Fibroblast of skin of left quadriceps (primary cell): Measurements from ENCODE around the gene PAPSS2.
A peak's percentile ranks its signal among the peaks of the same experiment; 100 is the strongest.
"Not testable (repeated sequence)": the region's sequence is repeated elsewhere in the genome, so short reads cannot be mapped to it uniquely, and the experiment has no call there.

Experiments
- DNase-seq, 2 experiments: peaks; one replicate each; pipeline ENCODE4 v3.0.0-alpha.2; 2013; ENCODE audit warnings: low read depth in 2 of 2

The PAPSS2 gene

GRCh38 chr10:87705339-87705738, 45.7 kb downstream of the PAPSS2 start:
- DNase-seq, result peak; percentile 42 to 52

DNA sequence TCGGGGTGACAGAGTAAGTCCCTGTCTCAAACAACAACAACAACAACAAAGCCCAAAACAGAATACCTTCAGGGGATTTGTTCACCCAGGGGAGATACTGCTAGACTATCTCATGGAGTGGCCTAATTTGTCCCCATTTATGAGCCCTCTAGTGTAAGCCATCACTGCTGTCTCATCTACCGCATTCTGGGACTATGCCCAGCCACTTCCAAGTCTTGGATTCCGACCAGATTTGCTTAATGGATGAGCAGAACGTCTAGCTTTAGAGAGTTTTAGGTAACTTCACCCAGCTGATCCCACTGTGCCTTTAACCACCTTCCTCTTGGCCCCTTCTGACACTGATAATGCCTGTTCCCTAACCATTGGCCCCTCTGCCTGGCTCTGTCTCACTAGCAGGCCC, 47.1 kb downstream of the PAPSS2 start:
- no peak for DNase-seq

DNA sequence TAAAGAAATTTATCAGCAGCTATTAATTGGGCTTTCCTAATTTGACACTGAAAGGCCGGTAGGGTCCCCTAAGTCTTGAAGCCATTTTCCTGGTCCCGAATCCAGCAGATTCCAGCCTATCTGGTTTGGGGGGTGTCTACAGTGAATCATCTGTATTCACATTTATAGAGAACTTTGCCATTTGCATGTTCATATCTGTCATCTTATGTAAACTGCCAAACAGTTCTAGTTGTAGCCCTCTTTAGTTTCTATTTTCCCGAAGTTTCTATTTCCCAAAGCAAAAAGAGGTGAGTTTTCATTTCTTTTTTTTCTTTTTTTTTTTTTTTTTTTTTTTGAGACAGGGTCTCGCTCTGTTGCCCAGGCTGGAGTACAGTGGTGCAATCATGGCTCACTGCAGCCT, 47.6 kb downstream of the PAPSS2 start:
- DNase-seq, result no peak

DNA sequence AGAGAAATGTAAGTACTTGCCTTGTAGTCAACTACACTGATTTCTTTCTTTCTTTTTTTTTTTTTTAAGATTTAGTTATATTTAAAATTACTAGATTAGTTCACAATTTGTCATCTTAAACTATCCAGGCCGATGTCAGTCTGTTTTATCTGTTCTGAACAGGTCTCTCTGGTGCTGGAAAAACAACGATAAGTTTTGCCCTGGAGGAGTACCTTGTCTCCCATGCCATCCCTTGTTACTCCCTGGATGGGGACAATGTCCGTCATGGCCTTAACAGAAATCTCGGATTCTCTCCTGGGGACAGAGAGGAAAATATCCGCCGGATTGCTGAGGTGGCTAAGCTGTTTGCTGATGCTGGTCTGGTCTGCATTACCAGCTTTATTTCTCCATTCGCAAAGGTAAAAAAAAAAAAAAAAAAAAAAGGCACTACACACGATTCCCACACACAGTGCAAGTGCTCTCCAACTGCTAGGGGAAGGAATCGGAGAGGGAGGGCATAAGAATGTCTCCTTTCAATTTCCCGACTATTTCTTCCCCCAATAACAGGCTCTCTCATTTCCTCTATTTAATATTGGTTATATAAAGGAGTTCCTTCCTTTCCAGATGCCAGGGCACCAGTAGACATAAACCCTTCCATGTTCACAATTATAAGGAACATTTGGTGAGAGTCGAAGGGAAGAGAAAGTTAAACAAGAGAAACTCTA, 53.4 kb downstream of the PAPSS2 start:
- no peak for DNase-seq

- no peak for DNase-seq
These were observed 54.0 kb downstream of the PAPSS2 start for GRCh38 chr10:87713707-87714106.

DNA sequence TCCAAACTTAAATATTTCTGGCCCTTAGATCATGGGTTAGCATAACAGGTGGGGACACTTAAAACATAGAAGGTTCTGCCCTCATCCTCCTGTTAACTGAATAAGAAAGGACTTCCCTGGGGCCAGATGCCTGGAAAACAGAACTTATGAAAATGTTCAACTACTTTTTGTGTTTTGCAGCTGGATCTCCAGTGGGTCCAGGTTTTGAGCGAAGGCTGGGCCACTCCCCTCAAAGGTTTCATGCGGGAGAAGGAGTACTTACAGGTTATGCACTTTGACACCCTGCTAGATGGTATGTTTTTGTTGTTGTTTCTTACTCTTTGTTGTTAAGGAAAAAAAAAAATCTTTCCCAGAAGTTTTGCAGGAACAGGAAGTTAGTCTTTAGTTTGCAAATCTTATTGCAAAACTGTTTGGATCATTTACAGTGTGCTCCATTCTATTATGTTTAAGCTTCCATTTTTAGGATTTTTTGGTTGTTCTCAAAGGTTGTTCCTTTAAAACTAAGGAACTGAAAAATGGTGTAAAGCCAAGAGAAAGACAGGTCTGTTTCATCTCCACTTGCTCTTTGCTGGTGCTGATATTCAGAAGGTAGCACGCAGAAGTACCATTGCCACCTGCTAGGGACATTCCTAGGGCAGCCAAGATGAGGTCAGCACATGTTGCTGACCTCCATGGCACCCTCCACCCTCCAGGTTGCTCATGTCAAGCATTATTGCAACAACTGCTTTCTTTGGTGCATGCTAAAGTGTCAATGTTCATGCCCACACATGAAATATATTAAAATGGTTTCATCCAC, 56.1 kb downstream of the PAPSS2 start:
- DNase-seq, result no peak

DNA sequence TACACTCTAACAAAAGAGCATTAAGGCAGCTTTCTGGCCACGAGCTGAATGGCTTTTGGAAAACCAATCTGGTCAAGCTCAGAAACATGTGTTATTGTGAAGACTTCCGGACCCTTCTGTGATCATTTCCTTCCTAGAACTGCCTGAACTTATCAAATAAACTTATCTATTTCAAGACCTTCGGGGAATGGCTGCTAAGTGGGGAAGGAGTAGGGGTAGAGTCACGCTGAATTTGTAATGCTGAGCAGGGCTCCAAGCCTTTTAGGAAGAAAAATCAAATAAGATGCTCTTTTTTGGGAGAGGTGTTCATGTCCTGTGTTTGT, 56.6 kb downstream of the PAPSS2 start:
- no peak for DNase-seq

GRCh38 chr10:87720665-87721064, 61.0 kb downstream of the PAPSS2 start:
- no peak for DNase-seq

DNA sequence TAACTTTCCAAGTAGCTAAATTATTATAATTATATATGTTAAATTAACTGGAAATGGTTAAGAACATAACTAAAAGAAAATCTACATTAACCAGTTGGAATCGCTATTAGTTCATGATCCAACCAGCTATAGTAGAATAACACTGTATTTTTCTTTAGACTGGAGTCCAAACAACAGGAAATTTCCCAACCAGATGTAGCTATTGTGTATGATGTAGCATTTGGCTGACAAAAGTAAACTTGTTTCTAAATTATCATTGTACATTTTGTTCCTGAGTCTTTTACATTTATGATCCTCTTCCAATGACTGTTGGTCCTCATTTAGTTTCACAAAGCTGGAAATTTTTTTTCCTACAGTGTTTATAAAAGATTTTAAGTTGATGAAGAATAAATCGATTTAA, 62.1 kb downstream of the PAPSS2 start:
- DNase-seq, result no peak

GRCh38 chr10:87722716-87723115, 63.0 kb downstream of the PAPSS2 start:
- DNase-seq, result no peak

- DNase-seq, result no peak
These were observed 63.8 kb downstream of the PAPSS2 start for GRCh38 chr10:87723500-87723899.

- DNase-seq, result no peak
These were observed 65.1 kb downstream of the PAPSS2 start for GRCh38 chr10:87724789-87725188.

DNA sequence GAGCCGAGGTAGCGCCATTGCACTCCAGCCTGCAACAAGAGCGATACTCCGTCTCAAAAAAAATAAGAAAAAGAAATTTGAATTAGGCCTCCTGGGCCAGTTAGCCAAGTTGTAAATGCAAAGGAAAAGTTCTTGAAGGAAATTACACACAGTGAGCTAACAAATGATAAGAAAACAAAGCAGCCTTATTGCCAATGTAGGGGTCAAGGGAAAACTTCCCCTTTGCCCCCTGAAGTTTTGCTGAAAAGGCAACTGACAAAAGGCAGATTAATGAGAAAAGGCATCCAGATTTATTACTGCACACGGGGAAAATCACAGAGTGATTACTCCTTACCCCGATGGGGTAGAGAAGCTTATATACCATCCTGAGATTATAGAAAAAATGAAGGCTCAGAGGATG, 70.3 kb downstream of the PAPSS2 start:
- DNase-seq, result no peak

DNA sequence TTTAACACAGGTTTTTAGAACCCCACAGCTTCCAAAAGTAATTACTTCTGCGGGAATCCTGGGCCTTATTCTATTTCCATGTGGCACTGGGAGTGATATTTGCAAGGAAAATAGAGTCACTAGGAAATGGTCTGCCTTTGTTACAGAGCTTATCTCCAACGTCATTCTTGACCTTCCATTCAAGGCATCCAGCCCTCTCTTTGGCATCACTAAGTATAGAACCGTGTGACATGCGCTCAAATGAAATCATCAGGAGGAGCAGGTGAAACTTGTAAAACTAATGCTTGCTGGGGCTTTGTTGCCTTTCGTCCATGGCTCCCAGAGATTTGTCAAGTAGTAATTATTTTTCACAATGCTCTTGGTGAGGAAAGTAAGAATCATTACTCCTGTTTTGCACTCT, 73.4 kb downstream of the PAPSS2 start:
- no peak for DNase-seq

DNA sequence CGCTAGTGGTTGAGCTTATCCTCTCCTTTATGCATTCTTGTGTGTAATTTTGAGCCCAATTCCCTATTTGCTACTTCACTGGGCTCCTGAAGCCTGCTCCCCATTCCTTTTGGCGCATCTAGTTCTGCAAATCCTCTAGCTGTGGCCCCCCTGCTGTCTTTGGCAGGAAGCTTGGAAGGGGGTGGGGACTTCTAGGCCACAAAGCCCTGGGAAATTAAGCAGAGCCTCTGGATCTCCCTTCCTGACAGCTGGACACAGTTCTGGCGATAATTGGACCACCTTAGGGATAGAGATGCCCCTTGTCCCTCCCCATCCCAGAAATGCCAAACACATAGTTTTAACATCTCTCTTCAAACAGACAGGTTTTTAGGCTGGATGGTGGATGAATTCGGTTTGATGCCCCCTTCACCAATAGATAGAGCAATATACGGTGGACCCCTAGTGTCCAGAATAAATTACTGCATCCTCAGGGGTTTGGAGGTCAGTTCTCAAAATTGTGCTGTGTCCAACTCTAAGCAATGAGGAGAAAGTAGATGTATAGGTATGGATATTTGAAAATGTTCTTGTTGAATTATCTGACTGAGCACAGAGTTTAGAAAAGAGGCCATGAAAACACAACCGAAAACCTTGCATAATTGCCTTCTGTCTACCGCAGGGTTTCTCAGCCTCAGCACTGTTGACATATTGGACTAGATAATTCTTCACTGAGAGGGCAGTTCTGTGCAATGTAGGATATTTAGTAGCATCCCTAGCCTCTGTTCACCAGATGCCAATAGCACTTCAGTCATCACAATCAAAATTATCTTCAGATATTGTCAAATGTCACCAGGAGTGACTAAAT, 75.5 kb downstream of the PAPSS2 start:
- DNase-seq, result peak; percentile 32 to 33

- not testable (repeated sequence) for DNase-seq
These were observed 78.6 kb downstream of the PAPSS2 start for GRCh38 chr10:87738253-87738652.

GRCh38 chr10:87739703-87740102, 80.0 kb downstream of the PAPSS2 start:
- no peak for DNase-seq

DNA sequence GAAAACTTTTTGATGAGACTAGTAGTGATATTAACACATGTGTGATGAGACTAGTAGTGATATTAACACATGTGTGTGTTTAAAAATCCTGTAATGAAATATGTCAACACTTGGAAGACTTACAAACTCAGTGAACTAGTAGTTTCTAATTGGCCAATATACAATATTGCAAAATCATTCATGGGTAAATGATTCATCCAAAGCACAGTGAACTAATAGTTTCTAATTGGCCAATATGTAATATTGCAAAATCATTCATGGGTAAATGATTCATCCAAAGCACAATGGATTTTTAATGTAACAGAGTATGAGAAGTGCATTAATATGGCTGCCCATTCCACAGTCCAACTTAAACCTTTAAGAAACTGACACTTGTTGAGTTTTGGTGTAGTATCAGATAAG, 80.6 kb downstream of the PAPSS2 start:
- peak; percentile 83 to 84 for DNase-seq

- not testable (repeated sequence) for DNase-seq
These were observed 83.4 kb downstream of the PAPSS2 start for GRCh38 chr10:87742992-87743610.

- DNase-seq, result no peak
These were observed 84.9 kb downstream of the PAPSS2 start for GRCh38 chr10:87744606-87745005.

GRCh38 chr10:87746911-87747310, 87.2 kb downstream of the PAPSS2 start:
- no peak for DNase-seq

- DNase-seq, result not testable (repeated sequence)
These were observed 88.6 kb downstream of the PAPSS2 start for GRCh38 chr10:87748244-87748643.
